Measurements from ENCODE around the gene FSD2.

Gene FSD2

GRCh38 chr15:82749951-82750830, 55.7 kb downstream of the FSD2 start:
- no peaks in the 10 kb centered on the region for H3K9me3 ChIP-seq (replicated peaks in 1 of 11)
- H3K9ac ChIP-seq, result peak overlapping the region; percentile 82 to 91 (median 84)
- H3K4me1 ChIP-seq, result peaks cover 26 to 35% (median 31%) of the 10 kb centered on the region in 10 experiments
- peaks cover 0 to 44% (median 37%) of the 10 kb centered on the region in 11 experiments; a peak in 18 of 22 replicates for H4K20me1 ChIP-seq
- no peaks in the 10 kb centered on the region for H3K27me3 ChIP-seq
- peak overlapping the region; percentile 73 to 95 (median 89) for H3K4me2 ChIP-seq
- H3K4me3 ChIP-seq, result peak overlapping the region; percentile 76 to 89 (median 86)
- TF ChIP-seq Cebpa-rat (IDR thresholded peaks at IDR 0.05), result no peak
- H3K27ac ChIP-seq, result peak overlapping the region; percentile 77 to 88 (median 81)
- peaks cover 29 to 36% (median 35%) of the 10 kb centered on the region in 11 experiments for H3K36me3 ChIP-seq

GRCh38 chr15:82748315-82748714, 57.6 kb downstream of the FSD2 start:
- Histone ChIP-seq H3K9me3 (replicated peaks in 1 of 11) (no peaks in the 10 kb centered on the region), H3K27me3 (no peaks in the 10 kb centered on the region), H3K9ac (no peak overlapping the region), H3K4me3 (no peak overlapping the region), H3K27ac (no peak overlapping the region), H3K4me2 (no peak overlapping the region), H3K36me3 (peaks cover 12 to 18% (median 16%) of the 10 kb centered on the region in 11 experiments), H4K20me1 (peaks cover 0 to 26% (median 20%) of the 10 kb centered on the region in 11 experiments; a peak in 16 of 22 replicates), H3K4me1 (peaks cover 26 to 35% (median 30%) of the 10 kb centered on the region in 10 experiments)
- TF ChIP-seq Cebpa-rat (IDR thresholded peaks at IDR 0.05), result no peak

- Histone ChIP-seq H3K27ac (no peak overlapping the region), H4K20me1 (no peaks in the 10 kb centered on the region), H3K4me3 (no peak overlapping the region), H3K9ac (no peak overlapping the region), H3K27me3 (no peaks in the 10 kb centered on the region), H3K4me1 (peaks cover 0 to 2% (median under 1%) of the 10 kb centered on the region in 10 experiments; a peak in 8 of 20 replicates), H3K36me3 (0 out of 22 replicates have a peak, but pooled peaks cover 0 to 4% (median 0%) of the 10 kb centered on the region in 11 experiments), H3K4me2 (no peak overlapping the region), H3K9me3 (replicated peaks in 1 of 11) (no peaks in the 10 kb centered on the region)
- TF ChIP-seq Cebpa-rat (IDR thresholded peaks at IDR 0.05), result no peak
Measured at GRCh38 chr15:82743810-82744209, 62.1 kb downstream of the FSD2 start.

GRCh38 chr15:82742134-82742533, 63.7 kb downstream of the FSD2 start:
- no peaks in the 10 kb centered on the region for H3K4me1 ChIP-seq
- no peak for TF ChIP-seq Cebpa-rat (IDR thresholded peaks at IDR 0.05)
- no peak overlapping the region for H3K9ac ChIP-seq
- no peak overlapping the region for H3K4me2 ChIP-seq
- no peaks in the 10 kb centered on the region for H3K9me3 ChIP-seq (replicated peaks in 1 of 11)
- H3K27ac ChIP-seq, result no peak overlapping the region
- no peak overlapping the region for H3K4me3 ChIP-seq
- H3K36me3 ChIP-seq, result peaks cover 0 to 7% (median 0%) of the 10 kb centered on the region in 11 experiments; a peak in 5 of 22 replicates
- H4K20me1 ChIP-seq, result no peaks in the 10 kb centered on the region
- no peaks in the 10 kb centered on the region for H3K27me3 ChIP-seq

GRCh38 chr15:82739086-82739485, 66.8 kb downstream of the FSD2 start:
- no peak overlapping the region for H3K9ac ChIP-seq
- no peak overlapping the region for H3K4me3 ChIP-seq
- no peak for TF ChIP-seq Cebpa-rat (IDR thresholded peaks at IDR 0.05)
- no peaks in the 10 kb centered on the region for H3K4me1 ChIP-seq
- peaks cover 0 to 24% (median 13%) of the 10 kb centered on the region in 11 experiments; a peak in 10 of 22 replicates for H3K36me3 ChIP-seq
- H3K27ac ChIP-seq, result no peak overlapping the region
- H3K9me3 ChIP-seq (replicated peaks in 1 of 11), result no peaks in the 10 kb centered on the region
- H4K20me1 ChIP-seq, result no peaks in the 10 kb centered on the region
- H3K4me2 ChIP-seq, result no peak overlapping the region
- H3K27me3 ChIP-seq, result no peaks in the 10 kb centered on the region

- no peak overlapping the region for H3K4me2 ChIP-seq
- no peak for TF ChIP-seq Cebpa-rat (IDR thresholded peaks at IDR 0.05)
- no peaks in the 10 kb centered on the region for H3K9me3 ChIP-seq (replicated peaks in 1 of 11)
Measured at GRCh38 chr15:82737975-82738374, 67.9 kb downstream of the FSD2 start.

GRCh38 chr15:82731527-82731926, 74.3 kb downstream of the FSD2 start:
- no peak for TF ChIP-seq Cebpa-rat (IDR thresholded peaks at IDR 0.05)
- no peaks in the 10 kb centered on the region for H4K20me1 ChIP-seq
- no peak overlapping the region for H3K27ac ChIP-seq
- no peak overlapping the region for H3K4me3 ChIP-seq
- no peaks in the 10 kb centered on the region for H3K4me1 ChIP-seq
- no peak overlapping the region for H3K9ac ChIP-seq
- no peaks in the 10 kb centered on the region for H3K27me3 ChIP-seq
- H3K36me3 ChIP-seq, result peaks cover 0 to 29% (median 13%) of the 10 kb centered on the region in 11 experiments; a peak in 15 of 22 replicates
- no peaks in the 10 kb centered on the region for H3K9me3 ChIP-seq (replicated peaks in 1 of 11)
- H3K4me2 ChIP-seq, result no peak overlapping the region

More at GRCh38 chr15:82737975-82738374, 67.9 kb downstream of the FSD2 start:
- no peak overlapping the region for H3K9ac ChIP-seq
- no peak overlapping the region for H3K27ac ChIP-seq
- no peaks in the 10 kb centered on the region for H3K27me3 ChIP-seq
- no peak overlapping the region for H3K4me3 ChIP-seq
- no peaks in the 10 kb centered on the region for H3K4me1 ChIP-seq
- peaks cover 0 to 27% (median 13%) of the 10 kb centered on the region in 11 experiments; a peak in 10 of 22 replicates for H3K36me3 ChIP-seq
- no peaks in the 10 kb centered on the region for H4K20me1 ChIP-seq

GRCh38 chr15:82730022-82730530, 75.8 kb downstream of the FSD2 start:
- no peak overlapping the region for H3K4me2 ChIP-seq
- H4K20me1 ChIP-seq, result no peaks in the 10 kb centered on the region
- H3K9ac ChIP-seq, result no peak overlapping the region
- H3K36me3 ChIP-seq, result peaks cover 0 to 25% (median 5%) of the 10 kb centered on the region in 11 experiments; a peak in 14 of 22 replicates
- H3K9me3 ChIP-seq (replicated peaks in 1 of 11), result no peaks in the 10 kb centered on the region
- TF ChIP-seq Cebpa-rat (IDR thresholded peaks at IDR 0.05), result no peak
- no peak overlapping the region for H3K4me3 ChIP-seq
- H3K27me3 ChIP-seq, result no peaks in the 10 kb centered on the region
- no peak overlapping the region for H3K27ac ChIP-seq
- H3K4me1 ChIP-seq, result no peaks in the 10 kb centered on the region

GRCh38 chr15:82726816-82727215, 79.1 kb downstream of the FSD2 start:
- Histone ChIP-seq H3K9me3 (replicated peaks in 1 of 11) (no peaks in the 10 kb centered on the region), H4K20me1 (no peaks in the 10 kb centered on the region), H3K4me1 (no peaks in the 10 kb centered on the region), H3K4me3 (no peak overlapping the region), H3K9ac (no peak overlapping the region), H3K27me3 (no peaks in the 10 kb centered on the region), H3K36me3 (peaks cover 0 to 10% (median 0%) of the 10 kb centered on the region in 11 experiments; a peak in 5 of 22 replicates), H3K27ac (no peak overlapping the region), H3K4me2 (no peak overlapping the region)
- no peak for TF ChIP-seq Cebpa-rat (IDR thresholded peaks at IDR 0.05)
